Measurements from ENCODE around the gene TYSND1. TPM values are rescaled to one million over a fixed set of nuclear protein-coding genes. Genes with fewer than 3 reads are reported as not detected.

Gene TYSND1
- total and polyA plus RNA-seq, 2 of the 13 experiments (the other 11 are each of a cell fraction or from before 2014, with no cell fraction given): 3.3 to 8.9 TPM

- peak; percentile 62; the same call in 1 of the 2 replicates for TF ChIP-seq ZGPAT (CRISPR knock-in tag; IDR thresholded peaks at IDR 0.05)
- TF ChIP-seq HES4 (CRISPR knock-in tag; IDR thresholded peaks at IDR 0.05; ENCODE audit: borderline replicate concordance): peak; percentile 38; the same call in 1 of the 2 replicates
- peak; percentile 94 for TF ChIP-seq NR2C2 (CRISPR knock-in tag; IDR thresholded peaks at IDR 0.05; ENCODE audit: borderline replicate concordance)
- peak; percentile 23; the same call in 1 of the 2 replicates for TF ChIP-seq SKIL (CRISPR knock-in tag; IDR thresholded peaks at IDR 0.05; ENCODE audit: borderline replicate concordance)
- no peak for TF ChIP-seq FOXP1 (IDR thresholded peaks at IDR 0.05)
- TF ChIP-seq FOXP1 (CRISPR knock-in tag; IDR thresholded peaks at IDR 0.05): peak; percentile 44
- TF ChIP-seq MIER3 (CRISPR knock-in tag; IDR thresholded peaks at IDR 0.05; ENCODE audit: borderline replicate concordance): peak; percentile 40; the same call in 1 of the 2 replicates
- no peak for TF ChIP-seq PITX1 (CRISPR knock-in tag; IDR thresholded peaks at IDR 0.05)
- 0 out of 2 replicates have a peak, but pooled peaks have one; percentile 19 for TF ChIP-seq GATA4 (IDR thresholded peaks at IDR 0.05; ENCODE audit: borderline replicate concordance, low read depth)
- TF ChIP-seq NR2F6 (IDR thresholded peaks at IDR 0.05): no peak
- TF ChIP-seq NR2F6 (CRISPR knock-in tag; IDR thresholded peaks at IDR 0.05): 0 out of 2 replicates have a peak, but pooled peaks have one; percentile 11
- TF ChIP-seq ZNF207 (IDR thresholded peaks at IDR 0.05; ENCODE audit: borderline replicate concordance): no peak
- peak; percentile 64; the same call in 1 of the 2 replicates for TF ChIP-seq PRDM10 (CRISPR knock-in tag; IDR thresholded peaks at IDR 0.05; ENCODE audit: low read depth)
- 0 out of 2 replicates have a peak, but pooled peaks have one; percentile 47 for TF ChIP-seq KLF6 (CRISPR knock-in tag; IDR thresholded peaks at IDR 0.05)
- TF ChIP-seq RXRA (CRISPR knock-in tag; IDR thresholded peaks at IDR 0.05): peak; percentile 69; the same call in 1 of the 2 replicates
- TF ChIP-seq TFAP4 (IDR thresholded peaks at IDR 0.05; ENCODE audit: borderline replicate concordance, low read depth): 0 out of 2 replicates have a peak, but pooled peaks have one; percentile 8
- TF ChIP-seq NCOA1 (CRISPR knock-in tag; IDR thresholded peaks at IDR 0.05): no peak
- TF ChIP-seq POGK (CRISPR knock-in tag; conservative IDR thresholded peaks at IDR 0.05): 0 out of 2 replicates have a peak, but pooled peaks have one; percentile 11
- TF ChIP-seq ZNF670 (CRISPR knock-in tag; IDR thresholded peaks at IDR 0.05; ENCODE audit: borderline replicate concordance): no peak
- peak; percentile 40; the same call in 1 of the 2 replicates for TF ChIP-seq ZNF598 (CRISPR knock-in tag; IDR thresholded peaks at IDR 0.05; ENCODE audit: borderline replicate concordance)
Measured at GRCh38 chr10:70174058-70174741, 27.7 kb upstream of the TYSND1 start (continued).

Measured in HepG2 (cell line).